ENCODE measurements around the gene DDB1. TPM values are rescaled to one million over a fixed set of nuclear protein-coding genes. Genes with fewer than 3 reads are reported as not detected.

The DDB1 gene
- total and polyA plus RNA-seq, 2 of the 13 experiments (the other 11 are each of a cell fraction or from before 2014, with no cell fraction given), result 217 to 266 TPM

GRCh38 chr11:61333550-61334433 lies 887 bp upstream of the DDB1 start (continued):
- no peak for TF ChIP-seq MYPOP (CRISPR knock-in tag; IDR thresholded peaks at IDR 0.05)
- no peak for TF ChIP-seq ATF5 (CRISPR knock-in tag; IDR thresholded peaks at IDR 0.05; ENCODE audit: low read depth)
- no peak for TF ChIP-seq NR1H2 (CRISPR knock-in tag; IDR thresholded peaks at IDR 0.05; ENCODE audit: borderline replicate concordance, low read depth)
- TF ChIP-seq, protein P1, sequence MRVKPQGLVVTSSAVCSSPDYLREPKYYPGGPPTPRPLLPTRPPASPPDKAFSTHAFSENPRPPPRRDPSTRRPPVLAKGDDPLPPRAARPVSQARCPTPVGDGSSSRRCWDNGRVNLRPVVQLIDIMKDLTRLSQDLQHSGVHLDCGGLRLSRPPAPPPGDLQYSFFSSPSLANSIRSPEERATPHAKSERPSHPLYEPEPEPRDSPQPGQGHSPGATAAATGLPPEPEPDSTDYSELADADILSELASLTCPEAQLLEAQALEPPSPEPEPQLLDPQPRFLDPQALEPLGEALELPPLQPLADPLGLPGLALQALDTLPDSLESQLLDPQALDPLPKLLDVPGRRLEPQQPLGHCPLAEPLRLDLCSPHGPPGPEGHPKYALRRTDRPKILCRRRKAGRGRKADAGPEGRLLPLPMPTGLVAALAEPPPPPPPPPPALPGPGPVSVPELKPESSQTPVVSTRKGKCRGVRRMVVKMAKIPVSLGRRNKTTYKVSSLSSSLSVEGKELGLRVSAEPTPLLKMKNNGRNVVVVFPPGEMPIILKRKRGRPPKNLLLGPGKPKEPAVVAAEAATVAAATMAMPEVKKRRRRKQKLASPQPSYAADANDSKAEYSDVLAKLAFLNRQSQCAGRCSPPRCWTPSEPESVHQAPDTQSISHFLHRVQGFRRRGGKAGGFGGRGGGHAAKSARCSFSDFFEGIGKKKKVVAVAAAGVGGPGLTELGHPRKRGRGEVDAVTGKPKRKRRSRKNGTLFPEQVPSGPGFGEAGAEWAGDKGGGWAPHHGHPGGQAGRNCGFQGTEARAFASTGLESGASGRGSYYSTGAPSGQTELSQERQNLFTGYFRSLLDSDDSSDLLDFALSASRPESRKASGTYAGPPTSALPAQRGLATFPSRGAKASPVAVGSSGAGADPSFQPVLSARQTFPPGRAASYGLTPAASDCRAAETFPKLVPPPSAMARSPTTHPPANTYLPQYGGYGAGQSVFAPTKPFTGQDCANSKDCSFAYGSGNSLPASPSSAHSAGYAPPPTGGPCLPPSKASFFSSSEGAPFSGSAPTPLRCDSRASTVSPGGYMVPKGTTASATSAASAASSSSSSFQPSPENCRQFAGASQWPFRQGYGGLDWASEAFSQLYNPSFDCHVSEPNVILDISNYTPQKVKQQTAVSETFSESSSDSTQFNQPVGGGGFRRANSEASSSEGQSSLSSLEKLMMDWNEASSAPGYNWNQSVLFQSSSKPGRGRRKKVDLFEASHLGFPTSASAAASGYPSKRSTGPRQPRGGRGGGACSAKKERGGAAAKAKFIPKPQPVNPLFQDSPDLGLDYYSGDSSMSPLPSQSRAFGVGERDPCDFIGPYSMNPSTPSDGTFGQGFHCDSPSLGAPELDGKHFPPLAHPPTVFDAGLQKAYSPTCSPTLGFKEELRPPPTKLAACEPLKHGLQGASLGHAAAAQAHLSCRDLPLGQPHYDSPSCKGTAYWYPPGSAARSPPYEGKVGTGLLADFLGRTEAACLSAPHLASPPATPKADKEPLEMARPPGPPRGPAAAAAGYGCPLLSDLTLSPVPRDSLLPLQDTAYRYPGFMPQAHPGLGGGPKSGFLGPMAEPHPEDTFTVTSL (CRISPR knock-in tag; IDR thresholded peaks at IDR 0.05; ENCODE audit: borderline replicate concordance), result peak; percentile 55; the same call in 1 of the 2 replicates
- TF ChIP-seq ZNF333 (CRISPR knock-in tag; IDR thresholded peaks at IDR 0.05; ENCODE audit: borderline replicate concordance), result 0 out of 2 replicates have a peak, but pooled peaks have one; percentile 5
- TF ChIP-seq CBX1 (IDR thresholded peaks at IDR 0.05; ENCODE audit: low read depth), result no peak
- TF ChIP-seq, protein P2, sequence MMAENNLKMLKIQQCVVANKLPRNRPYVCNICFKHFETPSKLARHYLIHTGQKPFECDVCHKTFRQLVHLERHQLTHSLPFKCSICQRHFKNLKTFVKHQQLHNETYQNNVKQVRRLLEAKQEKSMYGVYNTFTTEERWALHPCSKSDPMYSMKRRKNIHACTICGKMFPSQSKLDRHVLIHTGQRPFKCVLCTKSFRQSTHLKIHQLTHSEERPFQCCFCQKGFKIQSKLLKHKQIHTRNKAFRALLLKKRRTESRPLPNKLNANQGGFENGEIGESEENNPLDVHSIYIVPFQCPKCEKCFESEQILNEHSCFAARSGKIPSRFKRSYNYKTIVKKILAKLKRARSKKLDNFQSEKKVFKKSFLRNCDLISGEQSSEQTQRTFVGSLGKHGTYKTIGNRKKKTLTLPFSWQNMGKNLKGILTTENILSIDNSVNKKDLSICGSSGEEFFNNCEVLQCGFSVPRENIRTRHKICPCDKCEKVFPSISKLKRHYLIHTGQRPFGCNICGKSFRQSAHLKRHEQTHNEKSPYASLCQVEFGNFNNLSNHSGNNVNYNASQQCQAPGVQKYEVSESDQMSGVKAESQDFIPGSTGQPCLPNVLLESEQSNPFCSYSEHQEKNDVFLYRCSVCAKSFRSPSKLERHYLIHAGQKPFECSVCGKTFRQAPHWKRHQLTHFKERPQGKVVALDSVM (CRISPR knock-in tag; IDR thresholded peaks at IDR 0.05), result no peak
- peak; percentile 28; the same call in 1 of the 2 replicates for TF ChIP-seq ZMYM2 (CRISPR knock-in tag; IDR thresholded peaks at IDR 0.05)
- TF ChIP-seq, protein P3, sequence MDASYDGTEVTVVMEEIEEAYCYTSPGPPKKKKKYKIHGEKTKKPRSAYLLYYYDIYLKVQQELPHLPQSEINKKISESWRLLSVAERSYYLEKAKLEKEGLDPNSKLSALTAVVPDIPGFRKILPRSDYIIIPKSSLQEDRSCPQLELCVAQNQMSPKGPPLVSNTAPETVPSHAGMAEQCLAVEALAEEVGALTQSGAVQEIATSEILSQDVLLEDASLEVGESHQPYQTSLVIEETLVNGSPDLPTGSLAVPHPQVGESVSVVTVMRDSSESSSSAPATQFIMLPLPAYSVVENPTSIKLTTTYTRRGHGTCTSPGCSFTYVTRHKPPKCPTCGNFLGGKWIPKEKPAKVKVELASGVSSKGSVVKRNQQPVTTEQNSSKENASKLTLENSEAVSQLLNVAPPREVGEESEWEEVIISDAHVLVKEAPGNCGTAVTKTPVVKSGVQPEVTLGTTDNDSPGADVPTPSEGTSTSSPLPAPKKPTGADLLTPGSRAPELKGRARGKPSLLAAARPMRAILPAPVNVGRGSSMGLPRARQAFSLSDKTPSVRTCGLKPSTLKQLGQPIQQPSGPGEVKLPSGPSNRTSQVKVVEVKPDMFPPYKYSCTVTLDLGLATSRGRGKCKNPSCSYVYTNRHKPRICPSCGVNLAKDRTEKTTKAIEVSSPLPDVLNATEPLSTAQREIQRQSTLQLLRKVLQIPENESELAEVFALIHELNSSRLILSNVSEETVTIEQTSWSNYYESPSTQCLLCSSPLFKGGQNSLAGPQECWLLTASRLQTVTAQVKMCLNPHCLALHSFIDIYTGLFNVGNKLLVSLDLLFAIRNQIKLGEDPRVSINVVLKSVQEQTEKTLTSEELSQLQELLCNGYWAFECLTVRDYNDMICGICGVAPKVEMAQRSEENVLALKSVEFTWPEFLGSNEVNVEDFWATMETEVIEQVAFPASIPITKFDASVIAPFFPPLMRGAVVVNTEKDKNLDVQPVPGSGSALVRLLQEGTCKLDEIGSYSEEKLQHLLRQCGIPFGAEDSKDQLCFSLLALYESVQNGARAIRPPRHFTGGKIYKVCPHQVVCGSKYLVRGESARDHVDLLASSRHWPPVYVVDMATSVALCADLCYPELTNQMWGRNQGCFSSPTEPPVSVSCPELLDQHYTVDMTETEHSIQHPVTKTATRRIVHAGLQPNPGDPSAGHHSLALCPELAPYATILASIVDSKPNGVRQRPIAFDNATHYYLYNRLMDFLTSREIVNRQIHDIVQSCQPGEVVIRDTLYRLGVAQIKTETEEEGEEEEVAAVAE (CRISPR knock-in tag; IDR thresholded peaks at IDR 0.05; ENCODE audit: borderline replicate concordance), result no peak
- no peak for TF ChIP-seq CERS6 (CRISPR knock-in tag; IDR thresholded peaks at IDR 0.05)
- TF ChIP-seq ZNF629 (CRISPR knock-in tag; conservative IDR thresholded peaks at IDR 0.05), result peak; percentile 99
